GM19324 (cell line): Measurements from ENCODE around the gene CHD6.
A peak's percentile ranks its signal among the peaks of the same experiment; 100 is the strongest.

Experiments used
- ATAC-seq: cut with Tn5 transposase; IDR thresholded peaks from one replicate; pipeline ENCODE4 v1.9.1; 2021; ENCODE audit warnings: mild to moderate bottlenecking, moderate library complexity; ENCODE audit not compliant: unreplicated experiment, low FRiP score

CHD6 gene

DNA sequence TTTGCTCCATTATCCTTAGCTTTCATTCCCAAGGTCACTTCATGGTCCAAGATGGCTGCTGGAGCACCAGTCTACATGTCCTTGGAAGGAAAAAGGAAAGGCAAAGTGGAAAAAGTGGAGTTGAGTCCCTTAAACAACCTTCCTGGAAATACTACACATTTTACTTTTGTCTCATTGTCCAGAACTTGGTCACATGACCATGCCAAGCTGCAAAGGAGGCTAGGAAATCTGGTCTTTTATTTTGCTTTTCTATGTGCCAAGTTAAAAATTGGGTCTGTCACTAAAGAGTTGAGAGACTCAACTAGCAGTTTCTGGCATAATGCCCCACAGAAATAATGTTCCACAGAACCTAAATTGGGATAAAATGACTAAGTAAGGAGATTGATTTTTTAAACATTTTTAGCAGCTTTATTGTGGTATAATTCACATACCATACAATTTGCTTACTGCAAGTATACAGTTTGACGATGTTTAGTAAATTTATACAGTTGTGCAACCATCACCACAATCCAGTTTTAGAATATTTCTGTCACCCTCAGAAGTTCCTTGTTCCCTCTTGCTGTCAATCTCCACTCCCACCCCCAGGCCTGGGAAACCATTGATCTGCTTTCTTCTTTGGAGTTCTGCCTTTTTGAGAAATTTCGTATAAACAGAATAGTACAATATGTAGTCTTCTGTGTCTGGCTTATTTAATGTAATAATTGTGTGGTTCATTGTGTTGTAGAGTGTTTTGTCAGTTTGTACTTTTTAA lies 5.6 kb upstream of the CHD6 start:
- no peak for ATAC-seq

DNA sequence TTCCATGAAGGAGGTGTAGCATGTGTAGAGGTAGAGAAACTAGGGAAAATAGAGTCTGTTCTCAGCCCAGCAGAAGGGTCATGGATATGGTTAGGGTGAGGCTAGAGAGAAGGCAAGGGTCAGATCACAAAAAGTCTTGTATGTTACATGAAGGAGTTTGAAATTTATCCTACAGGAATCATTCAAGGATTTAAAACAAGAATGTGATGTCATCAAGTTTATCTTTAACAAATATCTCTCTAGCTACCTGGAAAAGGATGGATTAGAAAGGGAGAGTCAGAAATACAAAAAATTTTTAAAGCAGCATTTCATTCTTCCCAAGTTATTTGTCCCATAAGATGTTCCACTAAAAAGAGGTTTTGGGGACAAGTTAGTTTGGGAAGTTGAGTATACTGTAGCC lies 4.4 kb upstream of the CHD6 start:
- ATAC-seq: no peak

DNA sequence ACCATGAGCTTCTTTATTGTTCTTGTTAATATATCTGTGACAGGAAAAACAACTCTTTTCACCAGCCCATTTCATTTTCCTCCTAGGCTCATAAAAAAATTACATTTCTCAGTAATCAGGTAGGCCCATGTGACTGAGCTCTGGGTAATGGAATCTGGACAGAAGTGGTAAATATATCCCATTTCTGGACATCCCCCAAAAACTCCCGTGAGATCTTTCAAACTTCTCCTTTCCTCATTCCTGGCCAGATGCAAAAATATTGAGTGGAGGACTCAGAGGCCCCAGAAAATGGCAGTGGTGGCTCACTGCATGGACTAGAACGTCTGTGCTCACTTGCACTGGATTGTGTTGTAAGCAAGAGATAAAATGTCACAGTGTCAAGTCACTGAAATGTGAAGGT lies 3.8 kb upstream of the CHD6 start:
- no peak for ATAC-seq

DNA sequence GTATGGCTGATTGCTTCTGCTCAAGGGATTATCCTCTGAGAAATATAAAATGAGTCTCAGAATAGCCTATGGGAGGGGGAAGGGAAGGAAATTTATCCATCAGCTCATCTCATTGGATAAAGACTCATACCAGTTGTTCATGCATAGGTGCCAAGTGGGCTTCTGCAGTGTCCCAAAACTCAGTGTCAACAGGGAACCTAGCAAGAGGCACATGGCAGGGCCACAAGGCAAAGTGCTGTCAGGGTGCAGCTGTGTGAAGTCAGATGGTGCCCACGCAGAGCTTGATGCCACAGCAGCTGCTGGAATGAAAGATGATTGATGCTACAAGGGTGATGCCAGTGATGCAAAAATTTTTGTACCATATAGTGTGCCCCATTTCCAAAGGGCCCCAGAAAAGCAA lies 3.2 kb upstream of the CHD6 start:
- ATAC-seq: no peak

DNA sequence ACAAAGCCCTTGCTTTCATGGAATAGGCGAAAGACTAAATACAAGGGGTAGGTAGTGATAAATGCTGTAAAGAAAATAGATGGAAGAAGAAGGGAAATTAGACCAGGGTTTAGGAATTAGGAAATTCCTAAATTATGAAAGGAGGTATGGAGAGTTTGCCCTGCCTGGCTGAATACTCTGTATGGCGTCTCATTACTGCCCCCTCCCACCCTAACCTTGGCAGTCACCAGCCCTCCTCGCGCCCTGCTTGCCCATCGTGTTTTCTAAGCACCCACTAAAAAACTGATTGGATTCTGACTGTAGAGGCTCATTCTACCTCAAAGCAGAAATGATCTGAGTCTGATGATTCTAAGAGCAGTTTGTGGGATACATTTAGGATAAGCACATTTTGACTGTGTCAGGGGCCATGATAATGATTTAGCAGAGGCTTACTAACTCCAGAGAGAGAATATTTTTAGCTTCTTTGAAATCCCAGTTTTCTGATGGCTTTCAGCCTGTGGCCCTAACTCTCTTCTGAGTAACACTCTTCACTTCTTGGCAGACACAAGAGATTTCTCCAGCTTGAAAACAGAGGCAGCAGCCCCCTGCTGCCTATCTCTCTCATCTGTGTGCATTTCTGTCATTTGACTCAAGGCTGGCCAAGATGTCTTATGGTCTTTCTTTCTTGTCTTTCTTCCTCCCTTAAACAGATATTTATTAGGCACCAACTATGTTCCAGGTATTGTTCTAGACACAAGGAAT lies 1.4 kb upstream of the CHD6 start:
- ATAC-seq: no peak

DNA sequence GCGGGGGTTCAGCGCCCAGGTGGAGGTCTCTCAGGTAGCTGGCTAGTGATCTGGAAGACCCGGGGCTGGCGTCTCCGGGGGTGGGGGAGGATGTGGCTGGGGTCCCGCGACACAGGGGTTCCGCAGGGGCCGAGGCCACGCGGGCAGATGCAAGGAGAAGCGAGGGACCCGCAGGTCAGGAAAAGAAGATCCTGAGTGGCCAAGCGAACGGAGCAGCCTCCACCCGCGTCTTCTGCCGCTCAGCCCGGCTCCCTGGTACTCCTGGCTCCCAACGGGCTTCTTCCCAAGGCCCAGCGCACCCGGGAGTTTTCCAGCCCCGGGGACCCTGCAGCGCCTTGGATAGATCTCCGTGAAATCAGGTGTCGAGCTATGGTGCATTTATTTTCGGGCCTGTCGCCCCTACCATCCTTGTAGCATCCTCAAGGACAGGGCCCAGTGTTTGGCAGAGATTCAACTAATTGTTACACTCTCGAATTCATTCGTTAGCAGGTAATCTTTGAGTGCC lies 682 bp upstream of the CHD6 start:
- peak; percentile 3 for ATAC-seq

DNA sequence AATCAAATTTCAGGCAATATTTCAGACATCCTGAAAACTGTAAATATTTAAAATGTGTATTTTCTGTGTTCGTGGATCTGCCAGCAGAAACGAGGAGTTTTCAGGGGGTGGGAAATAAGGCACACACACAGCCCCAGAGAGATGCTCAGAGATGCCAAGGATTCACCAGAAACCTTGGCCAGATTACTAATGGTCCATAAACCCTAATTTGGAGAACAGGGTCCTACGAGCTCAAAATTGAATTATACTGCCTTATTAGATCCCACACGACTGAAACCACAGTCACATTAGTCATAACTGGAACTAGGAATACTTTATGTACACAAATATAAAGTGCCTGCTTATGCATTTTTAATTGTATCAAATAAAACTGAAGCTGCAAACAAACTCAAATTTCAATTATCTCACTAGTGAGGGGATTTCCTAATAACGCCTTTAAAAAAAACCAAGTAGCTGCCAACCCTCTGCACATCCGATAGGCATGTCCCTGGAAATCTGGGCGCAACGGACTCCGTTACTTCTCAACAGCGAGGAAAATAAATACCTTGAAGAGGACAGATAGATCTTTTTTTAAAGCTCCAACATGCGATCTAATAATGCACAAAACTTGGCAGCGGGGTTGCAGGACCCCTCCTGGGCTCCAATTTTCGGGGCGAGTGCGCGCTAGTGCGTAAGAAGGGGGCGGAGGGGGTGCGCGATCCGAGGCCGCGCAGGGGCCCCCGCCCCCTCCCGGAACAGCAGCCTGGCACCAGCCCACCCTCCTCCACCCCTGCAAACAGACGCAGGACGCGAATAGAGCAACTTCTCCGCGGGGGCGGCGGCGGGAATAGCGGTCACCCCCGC lies 897 bp downstream of the CHD6 start:
- no peak for ATAC-seq

DNA sequence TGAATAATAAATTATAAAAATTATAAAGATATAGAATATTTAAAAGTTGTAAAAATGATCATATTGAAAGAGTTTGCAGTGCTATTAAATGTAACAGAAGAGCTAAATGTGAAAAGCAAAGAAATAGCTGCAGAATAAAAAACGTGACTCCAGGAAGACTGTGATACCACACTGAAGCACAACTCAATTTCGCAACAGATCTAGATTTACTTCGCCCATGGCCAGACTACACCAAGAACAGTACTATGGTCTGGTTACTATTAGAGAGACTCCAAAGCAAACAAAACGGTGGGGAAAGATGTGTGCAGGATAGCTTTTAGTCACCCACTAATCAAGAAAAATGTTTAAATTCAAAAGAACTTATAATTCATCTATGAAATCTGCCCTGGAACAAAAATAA lies 1.9 kb downstream of the CHD6 start:
- ATAC-seq: no peak

DNA sequence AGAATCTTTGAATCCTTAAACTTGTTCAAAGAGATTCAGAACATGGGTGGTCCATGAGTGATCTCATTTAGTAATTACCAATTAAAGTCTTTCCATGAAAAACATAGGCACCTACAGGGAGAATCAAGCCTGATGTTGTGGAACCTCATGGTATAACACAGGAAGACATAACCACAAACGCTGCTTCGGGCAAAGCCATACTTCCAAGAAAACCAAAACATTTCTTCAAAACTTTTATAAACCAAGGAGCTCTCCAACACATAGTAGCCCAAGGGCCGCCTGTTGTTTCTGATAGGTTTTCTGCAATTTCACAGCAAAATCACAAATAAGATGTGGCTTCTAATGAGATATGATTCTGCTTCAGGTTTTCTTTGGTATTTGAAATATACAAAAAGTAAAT lies 2.5 kb downstream of the CHD6 start:
- no peak for ATAC-seq

DNA sequence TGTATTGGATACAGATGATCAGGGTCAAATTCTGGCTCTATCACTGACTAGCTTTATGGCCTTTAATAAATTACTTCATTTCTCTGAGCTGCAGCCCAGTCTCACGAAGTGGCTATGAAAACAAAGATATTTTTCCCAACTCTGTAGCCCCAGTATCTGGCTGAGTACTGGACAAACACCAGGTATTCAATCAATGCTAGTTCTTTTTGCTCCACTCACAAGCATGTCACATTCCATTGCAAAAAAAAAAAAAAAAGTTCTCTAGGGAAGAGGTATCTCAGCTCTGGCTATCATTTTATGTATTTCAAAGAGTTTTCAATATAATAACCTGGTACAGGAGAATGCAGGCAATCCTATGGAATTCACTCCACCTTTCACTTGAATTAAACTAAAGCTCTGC lies 3.1 kb downstream of the CHD6 start:
- ATAC-seq: no peak

DNA sequence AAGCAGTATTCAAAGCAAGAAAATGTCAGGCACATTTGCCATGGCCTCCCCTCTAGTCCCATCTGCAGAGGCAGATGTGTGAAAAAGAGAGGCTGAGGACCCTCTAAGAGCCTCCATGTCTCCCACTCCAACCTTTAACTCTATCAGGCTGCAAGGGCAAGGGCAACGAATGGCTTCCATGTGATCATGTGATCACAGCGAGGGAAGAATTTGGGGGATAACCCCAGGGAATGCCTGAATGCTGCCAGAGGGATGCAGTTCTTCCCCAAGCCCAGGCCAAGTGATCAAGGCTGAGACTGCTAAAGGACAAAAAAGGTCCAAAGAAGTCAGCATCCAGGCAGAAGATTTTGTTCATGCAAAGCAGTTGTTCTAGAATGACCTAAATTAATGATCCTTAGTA lies 4.9 kb downstream of the CHD6 start:
- no peak for ATAC-seq

DNA sequence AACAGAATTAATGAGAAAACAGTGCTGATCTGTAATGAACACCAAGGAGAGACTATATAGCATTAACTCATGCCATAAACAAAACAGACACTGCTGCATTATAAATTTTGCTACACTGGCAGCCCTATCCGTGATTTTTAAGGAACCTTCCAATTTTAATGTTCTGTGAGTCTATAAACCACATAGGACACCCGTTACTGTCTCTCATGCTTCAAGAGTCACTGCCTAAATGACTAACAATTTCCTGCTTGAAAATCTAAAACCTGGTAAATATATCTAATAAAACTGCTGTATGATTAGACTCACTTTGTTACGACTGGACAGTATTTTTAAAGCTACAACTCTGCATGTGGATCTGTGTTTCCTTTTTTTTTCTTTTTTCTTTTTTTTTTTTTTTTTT lies 8.7 kb downstream of the CHD6 start:
- no peak for ATAC-seq

DNA sequence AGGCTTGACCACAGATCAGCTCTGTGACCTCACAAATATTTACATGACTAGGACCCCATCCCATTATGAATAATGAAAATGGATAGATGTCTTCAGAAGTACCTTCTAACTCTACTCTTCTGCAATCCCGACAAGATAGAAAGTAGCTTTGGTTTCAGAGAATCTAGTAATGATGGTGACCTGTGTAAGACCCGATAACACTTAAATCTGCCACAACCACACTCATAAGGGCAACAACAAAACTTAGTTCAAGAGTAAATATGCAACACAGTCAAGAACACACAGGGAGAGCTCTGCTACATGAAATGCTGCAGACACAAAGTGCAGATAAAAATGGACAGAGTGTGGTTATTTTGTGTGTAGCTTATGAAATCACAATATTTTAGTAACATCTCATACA lies 9.6 kb downstream of the CHD6 start:
- no peak for ATAC-seq

DNA sequence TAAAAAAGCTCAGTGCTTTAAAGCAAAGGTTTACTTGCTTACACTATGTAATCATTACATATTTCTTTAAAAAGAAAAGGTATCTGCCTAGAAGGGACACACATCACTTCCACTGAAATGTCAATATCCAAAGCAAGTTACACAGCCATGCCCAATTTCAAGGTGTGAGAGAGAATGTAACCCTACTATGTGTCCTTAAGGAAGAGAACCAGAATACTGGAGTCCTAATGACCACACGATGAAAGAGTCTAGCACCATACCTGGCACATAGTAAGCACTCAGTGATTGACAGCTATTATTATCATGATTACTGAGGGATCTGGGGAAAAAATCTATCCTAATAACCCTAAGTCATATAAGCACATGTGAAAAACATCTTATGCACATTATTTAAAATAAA lies 10.4 kb downstream of the CHD6 start:
- no peak for ATAC-seq

DNA sequence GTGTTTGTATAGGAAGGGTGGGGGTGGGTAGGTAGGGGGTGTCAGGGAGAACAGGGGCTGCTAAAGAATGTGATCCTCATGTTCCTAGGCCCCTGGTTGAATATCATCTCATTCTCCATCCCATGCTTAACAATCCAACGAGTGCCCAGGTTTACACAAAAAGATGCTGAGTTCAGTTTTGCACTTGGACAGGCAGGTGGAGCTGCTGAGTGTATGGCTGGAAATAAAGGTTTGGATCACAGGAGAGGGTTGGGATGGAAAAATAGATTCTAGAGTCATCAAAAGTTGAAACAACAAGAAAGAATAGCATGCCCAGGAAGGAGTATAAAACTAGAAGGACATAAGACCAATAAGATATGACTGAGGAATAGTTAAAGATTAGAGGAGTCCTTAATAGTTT lies 14.2 kb downstream of the CHD6 start:
- ATAC-seq: no peak

DNA sequence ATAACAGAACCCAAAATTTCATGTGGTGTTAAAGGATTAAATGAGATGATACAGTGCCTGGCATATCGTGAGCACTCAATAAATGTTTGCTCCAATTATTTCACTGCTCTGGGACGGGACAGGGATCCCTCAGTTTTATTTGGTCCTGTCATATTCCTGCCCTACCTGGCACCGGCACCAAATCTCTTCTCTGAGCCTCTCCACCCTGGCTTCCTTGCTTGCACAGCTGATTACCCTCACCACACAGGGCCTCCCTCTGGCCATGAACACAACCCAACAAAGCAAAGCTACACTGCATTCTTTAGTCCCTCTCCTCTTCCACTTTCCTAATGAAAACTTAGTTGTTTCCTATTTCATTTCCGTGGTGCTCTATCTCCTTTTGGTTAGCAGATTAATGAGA lies 16.4 kb downstream of the CHD6 start:
- ATAC-seq: no peak

DNA sequence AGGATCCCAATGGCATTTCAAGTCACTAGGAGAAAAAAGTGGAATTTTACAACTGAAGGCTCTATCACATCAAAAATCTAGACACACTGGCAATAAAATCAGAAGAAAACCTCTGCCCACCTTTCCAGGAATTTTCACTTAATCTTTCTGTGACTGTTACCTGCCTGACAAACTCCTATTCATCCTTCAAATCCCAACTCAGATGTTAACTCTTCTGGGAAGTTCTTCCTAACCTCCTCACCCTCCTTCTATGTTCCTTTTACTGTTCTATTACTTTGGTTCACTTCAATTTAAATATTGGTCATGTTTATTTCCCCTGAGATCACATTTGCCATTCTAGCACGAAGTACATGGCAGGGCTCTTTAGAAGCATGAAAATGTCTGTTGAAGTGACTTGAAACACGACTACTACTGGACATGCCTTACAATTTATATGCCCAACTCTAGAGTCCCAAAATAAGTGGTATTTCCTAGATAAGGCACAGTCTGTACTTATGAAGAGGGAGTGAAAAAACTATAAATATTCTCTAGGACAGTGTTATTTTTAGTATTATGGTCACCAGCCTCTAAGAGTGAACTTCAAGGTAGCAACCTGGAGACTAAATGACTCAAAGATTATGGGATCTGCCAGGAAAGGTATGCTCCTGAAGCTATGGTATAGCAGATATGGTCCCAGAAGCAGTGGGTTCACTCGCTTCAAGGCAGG lies 17.1 kb downstream of the CHD6 start:
- no peak for ATAC-seq

DNA sequence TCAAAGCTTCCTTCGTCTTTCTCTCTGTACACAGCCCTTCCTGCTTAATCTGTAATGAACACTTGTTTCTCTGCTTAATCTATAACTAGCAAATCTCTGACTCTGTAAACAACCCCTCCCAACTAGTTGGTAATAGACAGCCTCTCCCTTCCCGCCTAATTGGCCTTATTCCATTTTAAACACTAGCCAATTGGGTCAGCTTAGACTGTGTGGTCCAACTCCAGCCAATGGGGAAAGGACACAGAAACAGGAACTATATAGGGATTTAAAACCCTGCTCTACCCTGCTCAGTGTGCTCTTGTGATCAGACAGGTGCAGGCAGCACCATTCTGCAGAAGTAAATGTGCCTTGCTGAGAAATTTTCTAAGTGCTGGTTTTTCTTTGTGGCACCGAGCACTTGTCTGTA lies 18.5 kb downstream of the CHD6 start:
- ATAC-seq: no peak

DNA sequence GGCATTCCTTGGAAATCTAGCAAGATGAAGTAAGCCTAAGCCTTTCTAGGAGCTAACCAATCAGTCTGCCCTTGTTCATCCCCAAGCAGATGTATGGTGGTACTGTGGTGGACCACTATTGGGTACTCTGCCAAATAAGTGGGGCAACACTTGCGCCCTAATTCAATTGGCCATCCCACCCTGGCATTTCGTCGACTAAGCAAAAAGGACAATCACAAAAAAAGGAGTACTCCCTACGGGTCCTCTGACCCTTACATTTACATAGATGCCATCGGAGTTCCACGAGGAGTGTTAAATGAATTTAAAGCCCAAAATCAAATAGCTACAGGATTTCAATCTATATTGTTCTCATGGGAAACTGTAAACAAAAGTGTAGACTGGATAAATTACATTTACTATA lies 19.5 kb downstream of the CHD6 start:
- no peak for ATAC-seq

DNA sequence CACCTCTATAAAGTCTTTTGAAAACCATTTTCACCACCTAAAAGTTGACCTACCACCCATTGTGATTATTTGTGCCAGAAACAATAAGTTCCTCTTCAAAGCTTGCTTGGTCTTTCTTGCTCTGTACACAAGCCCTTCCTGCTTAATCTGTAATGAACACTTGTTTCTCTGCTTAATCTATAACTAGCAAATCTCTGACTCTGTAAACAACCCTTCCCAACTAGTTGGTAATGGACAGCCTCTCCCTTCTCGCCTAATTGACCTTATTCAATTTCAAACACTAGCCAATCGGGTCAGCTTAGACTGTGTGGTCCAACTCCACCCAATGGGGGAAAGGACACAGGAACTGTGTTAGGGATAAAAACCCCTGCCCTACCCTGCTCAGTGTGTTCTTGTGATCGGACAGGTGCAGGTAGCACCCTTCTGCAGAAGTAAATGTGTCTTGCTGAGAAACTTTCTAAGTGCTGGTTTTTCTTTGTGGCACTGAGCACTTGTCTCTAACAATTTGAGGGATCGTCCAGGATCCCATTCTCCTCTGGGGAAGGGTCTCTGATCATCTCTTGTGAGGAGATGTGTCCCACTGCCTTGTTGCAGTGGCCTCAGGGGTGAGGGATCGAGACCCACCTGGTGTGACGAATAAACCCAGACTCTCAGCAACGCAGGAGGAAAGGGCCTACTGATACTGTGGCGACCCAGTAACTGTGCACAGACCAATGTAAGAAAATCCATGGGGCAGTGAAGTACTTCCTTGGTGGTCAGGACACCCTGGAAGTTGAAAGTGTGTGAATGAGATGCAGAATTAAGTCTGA lies 23.5 kb downstream of the CHD6 start:
- no peak for ATAC-seq
